Measurements from ENCODE around the gene HEXIM2.

The HEXIM2 gene

GRCh38 chr17:45161288-45162024, at the start of gene HEXIM2:
TSS of gene HEXIM2 (plus strand) at chr17:45161875. CDS start at chr17:45162794, 919 bp downstream.
- TF ChIP-seq ZFX (IDR thresholded peaks at IDR 0.05; ENCODE audit: borderline replicate concordance), result no peak
- no peak for TF ChIP-seq CTCF (IDR thresholded peaks at IDR 0.05)

GRCh38 chr17:45112559-45113423, 48.9 kb upstream of the HEXIM2 start:
- TF ChIP-seq ZFX (IDR thresholded peaks at IDR 0.05; ENCODE audit: borderline replicate concordance), result no peak
- no peak for TF ChIP-seq CTCF (IDR thresholded peaks at IDR 0.05)
- no peak overlapping the region for H3K27ac ChIP-seq

More at GRCh38 chr17:45161288-45162024, at the start of gene HEXIM2:
- H3K27ac ChIP-seq, result peak within 1 kb of the TSS; percentile 94

- no peak overlapping the region for H3K27ac ChIP-seq
- TF ChIP-seq CTCF (IDR thresholded peaks at IDR 0.05), result no peak
- TF ChIP-seq ZFX (IDR thresholded peaks at IDR 0.05; ENCODE audit: borderline replicate concordance), result no peak
Observed at GRCh38 chr17:45113424-45113754, 48.3 kb upstream of the HEXIM2 start.

- H3K27ac ChIP-seq, result no peak overlapping the region
- no peak for TF ChIP-seq CTCF (IDR thresholded peaks at IDR 0.05)
Observed at GRCh38 chr17:45114117-45114932, 47.4 kb upstream of the HEXIM2 start.

- TF ChIP-seq ZFX (IDR thresholded peaks at IDR 0.05; ENCODE audit: borderline replicate concordance), result no peak
- TF ChIP-seq CTCF (IDR thresholded peaks at IDR 0.05), result no peak
Observed at GRCh38 chr17:45115015-45115625, 46.6 kb upstream of the HEXIM2 start.

GRCh38 chr17:45115871-45116270, 45.8 kb upstream of the HEXIM2 start:
- TF ChIP-seq CTCF (IDR thresholded peaks at IDR 0.05) (no peak), ZFX (IDR thresholded peaks at IDR 0.05; ENCODE audit: borderline replicate concordance) (no peak)
- H3K27ac ChIP-seq, result no peak overlapping the region

More at GRCh38 chr17:45115015-45115625, 46.6 kb upstream of the HEXIM2 start:
- H3K27ac ChIP-seq, result no peak overlapping the region

Measured in 22Rv1 (cell line).